IMR-90 (cell line): ENCODE data around the gene NUTM1. TPM values are rescaled to one million over a fixed set of nuclear protein-coding genes. Genes with fewer than 3 reads are reported as not detected.

Experiments
- ATAC-seq: fragments of 200-7000 bp; cut with Tn5 transposase; 2 replicates; pipeline ENCODE4 v1.9.1; 2020; ENCODE audit warnings: low read depth, mild to moderate bottlenecking, moderate library complexity
- BruUV-seq: library from RNA; stranded (reverse); fragments of 400-500 nt; replicated peaks from 2 replicates; lab custom pipeline; 2021; lab: Mats Ljungman, UMichigan
- CTCF ChIA-PET: fragments of 300-600 bp; formaldehyde crosslinking; extraction: SDS; loops from one replicate; lab custom pipeline; 2021; ENCODE audit warnings: antibody characterized with exemption; lab: Yijun Ruan, JAX
- POLR2A ChIA-PET: fragments of 300-600 bp; sonication (Branson Sonifier 250); formaldehyde crosslinking; loops from one replicate; lab custom pipeline; 2022; ENCODE audit warnings: antibody characterized with exemption; ENCODE audit not compliant: unreplicated experiment; lab: Charles Lee
- DNase-seq: peaks from one replicate; pipeline ENCODE4 v3.0.0; 2013
- H2AFZ ChIP-seq: replicated peaks from 2 replicates; pipeline ENCODE3; 2013; ENCODE audit warnings: low read length, mild to moderate bottlenecking; ENCODE audit not compliant: poor library complexity
- H2AK5ac ChIP-seq: 2 replicates; pipeline ENCODE4 v1.6.1; 2013; ENCODE audit warnings: low read depth, low read length, inconsistent platforms
- H2AK9ac ChIP-seq: replicated peaks from 2 replicates; pipeline ENCODE3; 2013; ENCODE audit warnings: mild to moderate bottlenecking, low read depth, low read length, moderate library complexity; ENCODE audit not compliant: poor library complexity
- H2BK120ac ChIP-seq: 2 replicates; pipeline ENCODE4 v1.6.1; 2013; ENCODE audit warnings: low read depth, low read length, inconsistent platforms
- H2BK15ac ChIP-seq: 3 replicates; pipeline ENCODE4 v1.6.1; 2013; ENCODE audit warnings: low read depth, low read length, inconsistent platforms
- H2BK20ac ChIP-seq: 2 replicates; pipeline ENCODE4 v1.6.1; 2013; ENCODE audit warnings: low read depth, mild to moderate bottlenecking, inconsistent platforms, low read length, moderate library complexity
- H2BK5ac ChIP-seq: 2 replicates; pipeline ENCODE4 v1.6.1; 2013; ENCODE audit warnings: mild to moderate bottlenecking, low read depth, low read length, inconsistent platforms; ENCODE audit not compliant: poor library complexity, severe bottlenecking
- H3K14ac ChIP-seq: replicated peaks from 2 replicates; pipeline ENCODE4 v1.6.1; 2013; ENCODE audit warnings: low read depth, low read length, inconsistent platforms
- H3K18ac ChIP-seq: 2 replicates; pipeline ENCODE4 v1.6.1; 2013; ENCODE audit warnings: low read depth, low read length, control low read depth
- H3K23ac ChIP-seq: 2 replicates; pipeline ENCODE4 v1.6.1; 2013; ENCODE audit warnings: low read depth, low read length, inconsistent platforms
- H3K27ac ChIP-seq: 2 replicates; pipeline ENCODE4 v1.5.1; 2013; ENCODE audit warnings: mild to moderate bottlenecking, control low read depth, low read length; ENCODE audit not compliant: insufficient read depth
- H3K27me3 ChIP-seq: 2 replicates; pipeline ENCODE4 v1.6.1; 2013; ENCODE audit warnings: low read length; ENCODE audit not compliant: control insufficient read depth, insufficient read depth
- H3K36me3 ChIP-seq: 2 replicates; pipeline ENCODE4 v1.6.1; 2013; ENCODE audit warnings: low read length, mixed read lengths; ENCODE audit not compliant: control insufficient read depth, insufficient read depth
- H3K4ac ChIP-seq: 2 replicates; pipeline ENCODE4 v1.6.1; 2013; ENCODE audit warnings: low read depth, low read length, inconsistent platforms
- H3K4me1 ChIP-seq: 2 replicates; pipeline ENCODE4 v1.6.1; 2013; ENCODE audit warnings: low read length, mixed read lengths; ENCODE audit not compliant: control insufficient read depth, insufficient read depth
- H3K4me2 ChIP-seq: 2 replicates; pipeline ENCODE4 v1.6.1; 2013; ENCODE audit warnings: low read depth, mild to moderate bottlenecking, control low read depth, low read length, moderate library complexity
- H3K4me3 ChIP-seq: 2 replicates; pipeline ENCODE4 v1.5.1; 2013; ENCODE audit warnings: low read depth, mild to moderate bottlenecking, control low read depth, low read length, moderate library complexity; ENCODE audit not compliant: insufficient read depth
- H3K56ac ChIP-seq: 2 replicates; pipeline ENCODE4 v1.6.1; 2013; ENCODE audit warnings: low read length, inconsistent platforms; ENCODE audit not compliant: insufficient read depth; ENCODE audit errors: extremely low read depth
- H3K79me1 ChIP-seq, 2 experiments: 2 replicates each; pipeline ENCODE4 v1.6.1; 2013; ENCODE audit warnings: low read length in 2 of 2, inconsistent platforms in 1 of 2, low read depth in 1 of 2
- H3K9ac ChIP-seq: 2 replicates; pipeline ENCODE4 v1.6.1; 2013; ENCODE audit warnings: low read depth, low read length, control low read depth
- H3K9me1 ChIP-seq: 2 replicates; pipeline ENCODE4 v1.6.1; 2013; ENCODE audit warnings: low read length, inconsistent platforms; ENCODE audit not compliant: insufficient read depth
- H3K9me3 ChIP-seq: 2 replicates; pipeline ENCODE4 v1.6.1; 2013; ENCODE audit warnings: low read length; ENCODE audit not compliant: control insufficient read depth, insufficient read depth
- H4K20me1 ChIP-seq: 2 replicates; pipeline ENCODE4 v1.6.1; 2013; ENCODE audit warnings: low read length, inconsistent platforms; ENCODE audit not compliant: insufficient read depth
- H4K5ac ChIP-seq: 2 replicates; pipeline ENCODE4 v1.6.1; 2013; ENCODE audit warnings: mild to moderate bottlenecking, low read depth, low read length, control low read depth
- H4K8ac ChIP-seq, 2 experiments: 2 replicates each; pipeline ENCODE4 v1.6.1; 2013; ENCODE audit warnings: low read depth in 2 of 2, low read length in 2 of 2, control low read depth in 1 of 2, inconsistent platforms in 1 of 2
- H4K91ac ChIP-seq: 2 replicates; pipeline ENCODE4 v1.6.1; 2013; ENCODE audit warnings: low read depth, low read length, inconsistent platforms; ENCODE audit not compliant: insufficient read depth
- BHLHE40 ChIP-seq: fragments of 150-350 bp; IDR thresholded peaks from 2 replicates; pipeline ENCODE4 v1.6.1; 2016; ENCODE audit warnings: mild to moderate bottlenecking, low read depth, low read length
- CEBPB ChIP-seq: IDR thresholded peaks from 2 replicates; pipeline ENCODE4 v1.6.1; 2012; ENCODE audit warnings: low read depth, low read length, improper control_type of control experiment
- FOS ChIP-seq: fragments of 150-350 bp; IDR thresholded peaks from 2 replicates; pipeline ENCODE4 v1.6.1; 2016; ENCODE audit warnings: low read depth, low read length
- MAZ ChIP-seq: IDR thresholded peaks from 2 replicates; pipeline ENCODE4 v1.6.1; 2012; ENCODE audit warnings: low read depth, mild to moderate bottlenecking, low read length, improper control_type of control experiment, moderate library complexity, borderline replicate concordance
- RCOR1 ChIP-seq: IDR thresholded peaks from 2 replicates; pipeline ENCODE4 v1.6.1; 2012; ENCODE audit warnings: mild to moderate bottlenecking, low read length, improper control_type of control experiment; ENCODE audit not compliant: insufficient replicate concordance
- WGBS, 2 experiments: methylation state at CpG; one replicate each; pipeline versions ENCODE4 v1.1.5 to v1.1.7; 2013; ENCODE audit warnings: missing lambda C conversion rate in 2 of 2; ENCODE audit not compliant: insufficient read length in 1 of 2; ENCODE audit errors: extremely low coverage in 2 of 2; 5-methylcytosine and 5-hydroxymethylcytosine counted together
- dilution Hi-C: fragments of 300-500 bp; cut with HindIII; formaldehyde crosslinking; loops from one replicate; pipeline ENCODE4 v1.14.3; 2018; ENCODE audit warnings: low sequenced_read_pairs; ENCODE audit not compliant: unreplicated experiment
- in situ Hi-C: fragments of 300-500 bp; cut with MboI; formaldehyde crosslinking; loops from 3 replicates; pipeline ENCODE4 v1.14.3; 2019; ENCODE audit warnings: low sequenced_read_pairs, inconsistent platforms, mixed read lengths
- intact Hi-C: fragments of 100-400 bp; cut with micrococcal nuclease; formaldehyde crosslinking; loops from 2 replicates; pipeline ENCODE4 v1.10.0; 2022
- polyA plus RNA-seq, 3 experiments: library from polyadenylated mRNA; depleted of rRNA; stranded (reverse); fragments of >200 nt; gene quantifications; 2 replicates each; pipeline ENCODE4 v1.2.3, GENCODE V29; 2012; ENCODE audit warnings: low replicate concordance in 1 of 3
- total RNA-seq: library from RNA; depleted of rRNA; stranded (reverse); fragments of >200 nt; gene quantifications from 2 replicates; pipeline ENCODE4 v1.2.3, GENCODE V29; 2012

NUTM1 gene
- total and polyA plus RNA-seq, 2 of the 4 experiments (the other 2 are of a cell fraction), result not detected

- Histone ChIP-seq H3K14ac (no peak overlapping the region), H4K91ac (no peak overlapping the region), H3K9me3 (no peaks in the 10 kb centered on the region), H3K23ac (no peak overlapping the region), H2BK15ac (no peak overlapping the region), H2AK5ac (no peak overlapping the region), H3K4me3 (no peak overlapping the region), H3K18ac (no peak overlapping the region), H3K36me3 (no peaks in the 10 kb centered on the region), H2BK5ac (no peak overlapping the region), H3K9me1 (no peaks in the 10 kb centered on the region), H3K4me1 (peaks cover 7% of the 10 kb centered on the region), H3K4ac (no peak overlapping the region), H2AFZ (no peak overlapping the region), H2AK9ac (no peak overlapping the region), H3K4me2 (no peak overlapping the region), H4K8ac (no peak overlapping the region), H4K5ac (no peak overlapping the region), H3K56ac (no peak overlapping the region), H2BK20ac (no peak overlapping the region), H4K20me1 (no peaks in the 10 kb centered on the region), H3K79me1 (peaks cover 6 to 13% of the 10 kb centered on the region in 2 experiments), H2BK120ac (no peak overlapping the region), H3K9ac (no peak overlapping the region), H3K27me3 (no peaks in the 10 kb centered on the region), H3K27ac (no peak overlapping the region)
- no CpG with 5 or more reads among the region's 6 CpGs for WGBS, 2 experiments
- intact Hi-C loops, result no loop called here
- ChIA-PET CTCF (no interaction called here), POLR2A (no interaction called here)
- DNase-seq (no peak), ATAC-seq (no peak)
- no TSS peak for BruUV-seq
- dilution Hi-C loops, result no loop called here
- no peak for TF ChIP-seq MAZ
- TF ChIP-seq FOS, result no peak
- TF ChIP-seq BHLHE40, result no peak
- no peak for TF ChIP-seq RCOR1
- TF ChIP-seq CEBPB, result no peak
- in situ Hi-C loops, result no loop called here
These were observed 10.5 kb upstream of the NUTM1 start for GRCh38 chr15:34332553-34333120.
